IMR-90 (cell line): ENCODE results near the gene RAB20. TPM values are rescaled to one million over a fixed set of nuclear protein-coding genes. Genes with fewer than 3 reads are reported as not detected.

Experiments
- ATAC-seq: fragments of 200-7000 bp; cut with Tn5 transposase; 2 replicates; pipeline ENCODE4 v1.9.1; 2020; ENCODE audit warnings: low read depth, mild to moderate bottlenecking, moderate library complexity
- BruUV-seq: library from RNA; stranded (reverse); fragments of 400-500 nt; replicated peaks from 2 replicates; lab custom pipeline; 2021; lab: Mats Ljungman, UMichigan
- CTCF ChIA-PET: fragments of 300-600 bp; formaldehyde crosslinking; extraction: SDS; loops from one replicate; lab custom pipeline; 2021; ENCODE audit warnings: antibody characterized with exemption; lab: Yijun Ruan, JAX
- POLR2A ChIA-PET: fragments of 300-600 bp; sonication (Branson Sonifier 250); formaldehyde crosslinking; loops from one replicate; lab custom pipeline; 2022; ENCODE audit warnings: antibody characterized with exemption; ENCODE audit not compliant: unreplicated experiment; lab: Charles Lee
- DNase-seq: peaks from one replicate; pipeline ENCODE4 v3.0.0; 2013
- H2AFZ ChIP-seq: replicated peaks from 2 replicates; pipeline ENCODE3; 2013; ENCODE audit warnings: low read length, mild to moderate bottlenecking; ENCODE audit not compliant: poor library complexity
- H2AK5ac ChIP-seq: 2 replicates; pipeline ENCODE4 v1.6.1; 2013; ENCODE audit warnings: low read depth, low read length, inconsistent platforms
- H2AK9ac ChIP-seq: replicated peaks from 2 replicates; pipeline ENCODE3; 2013; ENCODE audit warnings: mild to moderate bottlenecking, low read depth, low read length, moderate library complexity; ENCODE audit not compliant: poor library complexity
- H2BK120ac ChIP-seq: 2 replicates; pipeline ENCODE4 v1.6.1; 2013; ENCODE audit warnings: low read depth, low read length, inconsistent platforms
- H2BK15ac ChIP-seq: 3 replicates; pipeline ENCODE4 v1.6.1; 2013; ENCODE audit warnings: low read depth, low read length, inconsistent platforms
- H2BK20ac ChIP-seq: 2 replicates; pipeline ENCODE4 v1.6.1; 2013; ENCODE audit warnings: low read depth, mild to moderate bottlenecking, inconsistent platforms, low read length, moderate library complexity
- H2BK5ac ChIP-seq: 2 replicates; pipeline ENCODE4 v1.6.1; 2013; ENCODE audit warnings: mild to moderate bottlenecking, low read depth, low read length, inconsistent platforms; ENCODE audit not compliant: poor library complexity, severe bottlenecking
- H3K14ac ChIP-seq: replicated peaks from 2 replicates; pipeline ENCODE4 v1.6.1; 2013; ENCODE audit warnings: low read depth, low read length, inconsistent platforms
- H3K18ac ChIP-seq: 2 replicates; pipeline ENCODE4 v1.6.1; 2013; ENCODE audit warnings: low read depth, low read length, control low read depth
- H3K23ac ChIP-seq: 2 replicates; pipeline ENCODE4 v1.6.1; 2013; ENCODE audit warnings: low read depth, low read length, inconsistent platforms
- H3K27ac ChIP-seq: 2 replicates; pipeline ENCODE4 v1.5.1; 2013; ENCODE audit warnings: mild to moderate bottlenecking, control low read depth, low read length; ENCODE audit not compliant: insufficient read depth
- H3K27me3 ChIP-seq: 2 replicates; pipeline ENCODE4 v1.6.1; 2013; ENCODE audit warnings: low read length; ENCODE audit not compliant: control insufficient read depth, insufficient read depth
- H3K36me3 ChIP-seq: 2 replicates; pipeline ENCODE4 v1.6.1; 2013; ENCODE audit warnings: low read length, mixed read lengths; ENCODE audit not compliant: control insufficient read depth, insufficient read depth
- H3K4ac ChIP-seq: 2 replicates; pipeline ENCODE4 v1.6.1; 2013; ENCODE audit warnings: low read depth, low read length, inconsistent platforms
- H3K4me1 ChIP-seq: 2 replicates; pipeline ENCODE4 v1.6.1; 2013; ENCODE audit warnings: low read length, mixed read lengths; ENCODE audit not compliant: control insufficient read depth, insufficient read depth
- H3K4me2 ChIP-seq: 2 replicates; pipeline ENCODE4 v1.6.1; 2013; ENCODE audit warnings: low read depth, mild to moderate bottlenecking, control low read depth, low read length, moderate library complexity
- H3K4me3 ChIP-seq: 2 replicates; pipeline ENCODE4 v1.5.1; 2013; ENCODE audit warnings: low read depth, mild to moderate bottlenecking, control low read depth, low read length, moderate library complexity; ENCODE audit not compliant: insufficient read depth
- H3K56ac ChIP-seq: 2 replicates; pipeline ENCODE4 v1.6.1; 2013; ENCODE audit warnings: low read length, inconsistent platforms; ENCODE audit not compliant: insufficient read depth; ENCODE audit errors: extremely low read depth
- H3K79me1 ChIP-seq, 2 experiments: 2 replicates each; pipeline ENCODE4 v1.6.1; 2013; ENCODE audit warnings: low read length in 2 of 2, inconsistent platforms in 1 of 2, low read depth in 1 of 2
- H3K9ac ChIP-seq: 2 replicates; pipeline ENCODE4 v1.6.1; 2013; ENCODE audit warnings: low read depth, low read length, control low read depth
- H3K9me1 ChIP-seq: 2 replicates; pipeline ENCODE4 v1.6.1; 2013; ENCODE audit warnings: low read length, inconsistent platforms; ENCODE audit not compliant: insufficient read depth
- H3K9me3 ChIP-seq: 2 replicates; pipeline ENCODE4 v1.6.1; 2013; ENCODE audit warnings: low read length; ENCODE audit not compliant: control insufficient read depth, insufficient read depth
- H4K20me1 ChIP-seq: 2 replicates; pipeline ENCODE4 v1.6.1; 2013; ENCODE audit warnings: low read length, inconsistent platforms; ENCODE audit not compliant: insufficient read depth
- H4K5ac ChIP-seq: 2 replicates; pipeline ENCODE4 v1.6.1; 2013; ENCODE audit warnings: mild to moderate bottlenecking, low read depth, low read length, control low read depth
- H4K8ac ChIP-seq, 2 experiments: 2 replicates each; pipeline ENCODE4 v1.6.1; 2013; ENCODE audit warnings: low read depth in 2 of 2, low read length in 2 of 2, control low read depth in 1 of 2, inconsistent platforms in 1 of 2
- H4K91ac ChIP-seq: 2 replicates; pipeline ENCODE4 v1.6.1; 2013; ENCODE audit warnings: low read depth, low read length, inconsistent platforms; ENCODE audit not compliant: insufficient read depth
- CEBPB ChIP-seq: IDR thresholded peaks from 2 replicates; pipeline ENCODE4 v1.6.1; 2012; ENCODE audit warnings: low read depth, low read length, improper control_type of control experiment
- FOS ChIP-seq: fragments of 150-350 bp; IDR thresholded peaks from 2 replicates; pipeline ENCODE4 v1.6.1; 2016; ENCODE audit warnings: low read depth, low read length
- MXI1 ChIP-seq: IDR thresholded peaks from 2 replicates; pipeline ENCODE4 v1.6.1; 2012; ENCODE audit warnings: low read depth, mild to moderate bottlenecking, low read length, moderate library complexity, borderline replicate concordance
- NFE2L2 ChIP-seq: fragments of 150-350 bp; IDR thresholded peaks from 2 replicates; pipeline ENCODE4 v1.6.1; 2016; ENCODE audit warnings: low read depth, mild to moderate bottlenecking, low read length
- POLR2A ChIP-seq: IDR thresholded peaks from 2 replicates; pipeline ENCODE4 v1.6.1; 2012; ENCODE audit warnings: mild to moderate bottlenecking, low read depth, low read length
- WGBS, 2 experiments: methylation state at CpG; one replicate each; pipeline versions ENCODE4 v1.1.5 to v1.1.7; 2013; ENCODE audit warnings: missing lambda C conversion rate in 2 of 2; ENCODE audit not compliant: insufficient read length in 1 of 2; ENCODE audit errors: extremely low coverage in 2 of 2; 5-methylcytosine and 5-hydroxymethylcytosine counted together
- dilution Hi-C: fragments of 300-500 bp; cut with HindIII; formaldehyde crosslinking; loops from one replicate; pipeline ENCODE4 v1.14.3; 2018; ENCODE audit warnings: low sequenced_read_pairs; ENCODE audit not compliant: unreplicated experiment
- in situ Hi-C: fragments of 300-500 bp; cut with MboI; formaldehyde crosslinking; loops from 3 replicates; pipeline ENCODE4 v1.14.3; 2019; ENCODE audit warnings: low sequenced_read_pairs, inconsistent platforms, mixed read lengths
- intact Hi-C: fragments of 100-400 bp; cut with micrococcal nuclease; formaldehyde crosslinking; loops from 2 replicates; pipeline ENCODE4 v1.10.0; 2022
- polyA plus RNA-seq, 3 experiments: library from polyadenylated mRNA; depleted of rRNA; stranded (reverse); fragments of >200 nt; gene quantifications; 2 replicates each; pipeline ENCODE4 v1.2.3, GENCODE V29; 2012; ENCODE audit warnings: low replicate concordance in 1 of 3
- total RNA-seq: library from RNA; depleted of rRNA; stranded (reverse); fragments of >200 nt; gene quantifications from 2 replicates; pipeline ENCODE4 v1.2.3, GENCODE V29; 2012
- TF ChIP-seq, protein P1 (sequence below): conservative IDR thresholded peaks from 2 replicates; pipeline ENCODE4 v1.5.1; 2012; ENCODE audit warnings: mild to moderate bottlenecking, low read depth, low read length, improper control_type of control experiment

RAB20 gene
- total and polyA plus RNA-seq, 2 of the 4 experiments (the other 2 are of a cell fraction): 3.8 to 5.1 TPM

DNA sequence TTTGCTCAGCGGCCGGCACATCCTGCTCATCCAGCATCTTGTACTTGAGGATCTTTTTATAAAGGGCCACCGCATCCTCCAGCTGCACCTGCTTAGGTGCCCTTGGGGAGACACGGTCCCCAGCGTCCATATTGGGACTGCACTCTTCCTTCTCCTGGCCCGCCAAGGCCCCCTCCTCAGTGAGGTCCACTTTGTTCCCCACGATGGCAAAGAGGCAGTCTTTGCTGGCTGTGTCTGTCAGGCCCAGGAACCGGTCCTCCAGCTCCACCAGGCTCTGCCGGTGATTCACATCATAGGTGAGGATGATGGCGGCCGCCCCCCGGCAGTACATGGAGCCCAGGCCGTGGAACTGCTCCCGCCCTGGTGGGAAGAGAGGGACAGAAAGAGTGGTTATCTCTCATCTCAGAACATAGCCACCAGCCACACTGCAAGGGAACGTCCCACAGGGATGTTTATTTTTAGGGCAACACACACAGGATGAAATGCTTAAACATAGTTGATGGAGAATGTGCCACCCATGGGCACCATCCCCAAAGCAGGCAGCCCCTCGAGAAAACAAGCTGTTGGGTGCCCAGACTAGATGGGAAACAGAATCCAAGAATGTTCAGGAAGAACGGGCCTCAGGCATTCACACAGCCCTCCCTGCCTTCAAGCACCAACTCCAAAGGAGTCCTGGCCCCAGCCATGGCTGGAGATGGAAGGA is 37.5 kb downstream of the RAB20 start:
- H3K4me2 ChIP-seq: no peak overlapping the region
- no peaks in the 10 kb centered on the region for H3K9me3 ChIP-seq
- no peak overlapping the region for H4K8ac ChIP-seq
- H3K4ac ChIP-seq: no peak overlapping the region
- no peak overlapping the region for H3K23ac ChIP-seq
- H4K91ac ChIP-seq: no peak overlapping the region
- no peaks in the 10 kb centered on the region for H3K79me1 ChIP-seq
- no peak overlapping the region for H2BK15ac ChIP-seq
- H3K27ac ChIP-seq: no peak overlapping the region
- CTCF ChIA-PET: no interaction called here
- POLR2A ChIA-PET: no interaction called here
- intact Hi-C loops (no loop called here), in situ Hi-C loops (no loop called here), dilution Hi-C loops (no loop called here)
- no peak overlapping the region for H3K9ac ChIP-seq
- no peak overlapping the region for H3K14ac ChIP-seq
- H3K4me3 ChIP-seq: no peak overlapping the region
- no peak overlapping the region for H3K18ac ChIP-seq
- DNase-seq (no peak), ATAC-seq (no peak; the same call in 1 of the 2 replicates)
- H3K4me1 ChIP-seq: no peaks in the 10 kb centered on the region; the same call in 1 of the 2 replicates
- H2AFZ ChIP-seq: no peak overlapping the region
- TF ChIP-seq FOS (no peak), POLR2A (no peak), CEBPB (no peak), MXI1 (no peak), NFE2L2 (no peak)
- TF ChIP-seq, protein P1, sequence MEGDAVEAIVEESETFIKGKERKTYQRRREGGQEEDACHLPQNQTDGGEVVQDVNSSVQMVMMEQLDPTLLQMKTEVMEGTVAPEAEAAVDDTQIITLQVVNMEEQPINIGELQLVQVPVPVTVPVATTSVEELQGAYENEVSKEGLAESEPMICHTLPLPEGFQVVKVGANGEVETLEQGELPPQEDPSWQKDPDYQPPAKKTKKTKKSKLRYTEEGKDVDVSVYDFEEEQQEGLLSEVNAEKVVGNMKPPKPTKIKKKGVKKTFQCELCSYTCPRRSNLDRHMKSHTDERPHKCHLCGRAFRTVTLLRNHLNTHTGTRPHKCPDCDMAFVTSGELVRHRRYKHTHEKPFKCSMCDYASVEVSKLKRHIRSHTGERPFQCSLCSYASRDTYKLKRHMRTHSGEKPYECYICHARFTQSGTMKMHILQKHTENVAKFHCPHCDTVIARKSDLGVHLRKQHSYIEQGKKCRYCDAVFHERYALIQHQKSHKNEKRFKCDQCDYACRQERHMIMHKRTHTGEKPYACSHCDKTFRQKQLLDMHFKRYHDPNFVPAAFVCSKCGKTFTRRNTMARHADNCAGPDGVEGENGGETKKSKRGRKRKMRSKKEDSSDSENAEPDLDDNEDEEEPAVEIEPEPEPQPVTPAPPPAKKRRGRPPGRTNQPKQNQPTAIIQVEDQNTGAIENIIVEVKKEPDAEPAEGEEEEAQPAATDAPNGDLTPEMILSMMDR: no peak
- no peak overlapping the region for H4K5ac ChIP-seq
- WGBS, 2 experiments: 100% methylated on average over 3 of the region's 17 CpGs; no CpG with 5 or more reads in 1 of the 2 experiments
- no peaks in the 10 kb centered on the region; the same call in none of the 2 replicates for H4K20me1 ChIP-seq
- BruUV-seq: no TSS peak
- no peak overlapping the region for H3K56ac ChIP-seq
- peaks cover 13% of the 10 kb centered on the region; the same call in 1 of the 2 replicates for H3K9me1 ChIP-seq
- no peaks in the 10 kb centered on the region for H3K27me3 ChIP-seq
- no peak overlapping the region for H2AK5ac ChIP-seq
- no peak overlapping the region for H2BK20ac ChIP-seq
- H3K36me3 ChIP-seq: no peaks in the 10 kb centered on the region; the same call in 1 of the 2 replicates
- H2BK5ac ChIP-seq: no peak overlapping the region
- H2AK9ac ChIP-seq: no peak overlapping the region
- no peak overlapping the region for H2BK120ac ChIP-seq
